HG03457 (cell line): ENCODE measurements around the gene CHST4.
"Not testable (repeated sequence)": the region's sequence is repeated elsewhere in the genome, so short reads cannot be mapped to it uniquely, and the experiment has no call there.

ENCODE experiments used
- ATAC-seq: cut with Tn5 transposase; IDR thresholded peaks from one replicate; pipeline ENCODE4 v1.9.1; 2021; ENCODE audit warnings: moderate number of reproducible peaks; ENCODE audit not compliant: unreplicated experiment

CHST4 gene

GRCh38 chr16:71526111-71526631 is at the start of gene CHST4:
CHST4 (plus strand) TSS chr16:71526426; CDS start chr16:71536678, 10,252 bp downstream.
- no peak for ATAC-seq

GRCh38 chr16:71476457-71477124 is 49.6 kb upstream of the CHST4 start:
- no peak for ATAC-seq

GRCh38 chr16:71479420-71479819 is 46.8 kb upstream of the CHST4 start:
- no peak for ATAC-seq

GRCh38 chr16:71480956-71481355 is 45.3 kb upstream of the CHST4 start:
- ATAC-seq, result no peak

- no peak for ATAC-seq
These were observed 43.7 kb upstream of the CHST4 start for GRCh38 chr16:71482569-71482968.

- peak; percentile 69 for ATAC-seq
These were observed 42.0 kb upstream of the CHST4 start for GRCh38 chr16:71484006-71484893.

- no peak for ATAC-seq
These were observed 37.1 kb upstream of the CHST4 start, which contains the start of gene ZNF19 for GRCh38 chr16:71489122-71489521. ZNF19 (minus strand) TSS chr16:71489324; CDS start chr16:71482114, 7,210 bp downstream.

GRCh38 chr16:71490361-71490760 is 35.9 kb upstream of the CHST4 start:
- no peak for ATAC-seq

- ATAC-seq, result no peak
These were observed 35.2 kb upstream of the CHST4 start for GRCh38 chr16:71491054-71491453.

- ATAC-seq, result no peak
These were observed 33.4 kb upstream of the CHST4 start for GRCh38 chr16:71492786-71493185.

- no peak for ATAC-seq
These were observed 33.0 kb upstream of the CHST4 start for GRCh38 chr16:71493213-71493612.

- no peak for ATAC-seq
These were observed 28.2 kb upstream of the CHST4 start for GRCh38 chr16:71498031-71498430.

GRCh38 chr16:71499775-71500364 is 26.4 kb upstream of the CHST4 start:
- no peak for ATAC-seq

GRCh38 chr16:71500964-71501363 is 25.3 kb upstream of the CHST4 start:
- no peak for ATAC-seq

GRCh38 chr16:71501547-71501946 is 24.7 kb upstream of the CHST4 start:
- ATAC-seq, result no peak

GRCh38 chr16:71504051-71504450 is 22.2 kb upstream of the CHST4 start:
- ATAC-seq, result not testable (repeated sequence)

GRCh38 chr16:71504901-71505300 is 21.3 kb upstream of the CHST4 start:
- no peak for ATAC-seq

- no peak for ATAC-seq
These were observed 19.2 kb upstream of the CHST4 start for GRCh38 chr16:71507061-71507460.

GRCh38 chr16:71513302-71513701 is 12.9 kb upstream of the CHST4 start:
- ATAC-seq, result no peak

- no peak for ATAC-seq
These were observed 11.8 kb upstream of the CHST4 start for GRCh38 chr16:71514476-71514875.

- ATAC-seq, result no peak
These were observed 11.2 kb upstream of the CHST4 start for GRCh38 chr16:71515026-71515425.
